ENCODE measurements around the gene MCC.

DNA sequence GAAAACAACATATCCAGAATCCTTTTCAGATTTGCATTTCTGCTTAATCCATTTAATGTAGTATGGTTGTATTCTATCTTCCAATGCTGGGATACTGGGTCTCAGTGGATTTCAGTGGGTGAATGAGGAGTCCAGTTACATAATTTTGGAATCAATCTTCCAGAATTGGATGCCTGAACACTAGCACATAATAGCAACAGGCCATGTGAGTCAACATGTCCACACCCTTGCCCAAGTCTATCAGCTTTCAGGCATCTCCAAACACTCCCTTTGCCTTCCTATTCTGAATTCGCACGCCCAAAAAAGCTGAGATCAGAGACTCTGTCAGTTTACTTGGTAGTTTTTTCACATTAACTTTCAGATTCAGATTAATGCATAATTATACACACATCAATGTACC is 256.0 kb downstream of the MCC start:
- TF ChIP-seq POLR2A (IDR thresholded peaks at IDR 0.05; ENCODE audit: low read length) (no peak), GATA1 (IDR thresholded peaks at IDR 0.05; ENCODE audit: low read depth, low read length) (no peak)

All from erythroblast (primary cell).